Naive thymus-derived CD4-positive, alpha-beta T cell (primary cell): ENCODE data around the gene FOXC2. TPM values are rescaled to one million over a fixed set of nuclear protein-coding genes. Genes with fewer than 3 reads are reported as not detected.

Experiments used
- ATAC-seq: fragments of 150-1000 bp; cut with Tn5 transposase; 2 replicates; pipeline ENCODE4 v1.10.0; 2021; ENCODE audit warnings: mild to moderate bottlenecking, moderate library complexity
- CTCF ChIA-PET: fragments of 350-600 bp; sonication (Branson Sonifier 250); formaldehyde crosslinking; loops from one replicate; lab custom pipeline; 2021; ENCODE audit warnings: antibody characterized with exemption; lab: Charles Lee
- POLR2A ChIA-PET: fragments of 350-600 bp; sonication (Branson Sonifier 250); formaldehyde crosslinking; loops from one replicate; lab custom pipeline; 2021; ENCODE audit warnings: antibody characterized with exemption, inconsistent platforms; lab: Charles Lee
- DNase-seq, 9 donors: peaks; one replicate each; pipeline versions ENCODE4 v3.0.0 to v3.0.0-alpha.2; 2020 to 2022; ENCODE audit warnings: mixed read lengths in 1 of 9
- H3K27ac ChIP-seq: one replicate; pipeline ENCODE4 v1.7.0; 2013; ENCODE audit warnings: mild to moderate bottlenecking, low read depth, low read length, moderate library complexity
- H3K27me3 ChIP-seq, 2 donors: one replicate each; pipeline ENCODE4 v1.7.0; 2013; ENCODE audit warnings: low read length in 2 of 2, mild to moderate bottlenecking in 2 of 2, moderate library complexity in 2 of 2; ENCODE audit not compliant: control insufficient read depth in 2 of 2, insufficient read depth in 2 of 2
- H3K36me3 ChIP-seq, 3 experiments: 1 replicate in 2 of 3; 2 replicates in 1 of 3; pipeline ENCODE4 v1.7.0; 2013; ENCODE audit warnings: low read length in 3 of 3, mild to moderate bottlenecking in 3 of 3, moderate library complexity in 1 of 3; ENCODE audit not compliant: insufficient read depth in 3 of 3, control insufficient read depth in 2 of 3
- H3K4me1 ChIP-seq, 2 donors: one replicate each; pipeline ENCODE4 v1.7.0; 2013; ENCODE audit warnings: low read length in 2 of 2, mild to moderate bottlenecking in 2 of 2, moderate library complexity in 1 of 2; ENCODE audit not compliant: control insufficient read depth in 2 of 2, insufficient read depth in 2 of 2
- H3K4me3 ChIP-seq: 2 replicates; pipeline ENCODE4 v1.7.0; 2013; ENCODE audit warnings: mild to moderate bottlenecking, low read length
- H3K9me3 ChIP-seq, 3 experiments: 1 replicate in 2 of 3; 2 replicates in 1 of 3; pipeline ENCODE4 v1.7.0; 2013; ENCODE audit warnings: low read length in 3 of 3; ENCODE audit not compliant: control insufficient read depth in 2 of 3
- H3K27ac Mint-ChIP-seq, 9 donors: one replicate each; pipeline ENCODE4 v1.8.0; 2020 to 2022; ENCODE audit warnings: mixed read lengths in 9 of 9, mild to moderate bottlenecking in 8 of 9, moderate library complexity in 5 of 9, inconsistent platforms in 2 of 9
- H3K27me3 Mint-ChIP-seq, 5 donors: one replicate each; pipeline ENCODE4 v1.8.0; 2021 to 2022; ENCODE audit warnings: mixed read lengths in 5 of 5, mild to moderate bottlenecking in 1 of 5
- H3K36me3 Mint-ChIP-seq, 5 donors: one replicate each; pipeline ENCODE4 v1.8.0; 2020 to 2022; ENCODE audit warnings: mixed read lengths in 5 of 5, mild to moderate bottlenecking in 3 of 5, inconsistent platforms in 1 of 5
- H3K4me1 Mint-ChIP-seq, 7 donors: one replicate each; pipeline ENCODE4 v1.8.0; 2020 to 2022; ENCODE audit warnings: mixed read lengths in 7 of 7, mild to moderate bottlenecking in 3 of 7, inconsistent platforms in 1 of 7
- H3K4me3 Mint-ChIP-seq, 10 donors: one replicate each; pipeline ENCODE4 v1.8.0; 2020 to 2022; ENCODE audit warnings: mild to moderate bottlenecking in 10 of 10, mixed read lengths in 10 of 10, moderate library complexity in 6 of 10, inconsistent platforms in 2 of 10
- H3K9me3 Mint-ChIP-seq, 11 donors: one replicate each; pipeline ENCODE4 v1.8.0; 2020 to 2022; ENCODE audit warnings: mixed read lengths in 11 of 11, mild to moderate bottlenecking in 4 of 11, inconsistent platforms in 1 of 11, moderate library complexity in 1 of 11
- intact Hi-C, 2 donors: fragments of 100-400 bp; cut with micrococcal nuclease; formaldehyde crosslinking; loops; one replicate each; pipeline ENCODE4 v1.15.1; 2023
- polyA plus RNA-seq, 2 donors: library from polyadenylated mRNA; unstranded; fragments of 300-500 nt; fragmentation: Illumina TruSeq; gene quantifications; one replicate each; pipeline ENCODE4 v1.2.3, GENCODE V29; 2021
- total RNA-seq, 6 experiments: library from RNA in 5 of 6; stranded (reverse) in 5 of 6; gene quantifications; 1 replicate in 5 of 6; 2 replicates in 1 of 6; pipeline ENCODE4 v1.2.3 and lab custom pipeline; 2021 to 2026

Gene FOXC2
- total and polyA plus RNA-seq, 7 experiments from 2014 or later: not detected

- no peak overlapping the region for H3K4me3 ChIP-seq
- H3K27ac ChIP-seq: no peak overlapping the region
- no peaks in the 10 kb centered on the region for H3K4me1 ChIP-seq
- ChIA-PET POLR2A (no interaction called here), CTCF (no interaction called here)
- peaks cover 0 to 32% (median 5%) of the 10 kb centered on the region in 3 experiments for H3K36me3 ChIP-seq
- DNase-seq (no peak), ATAC-seq (no peak)
- no peaks in the 10 kb centered on the region for H3K9me3 ChIP-seq
- H3K36me3 Mint-ChIP-seq: peaks cover 0 to 35% (median 8%) of the 10 kb centered on the region in 5 donors
- H3K4me1 Mint-ChIP-seq: no peaks in the 10 kb centered on the region
- intact Hi-C loops: no loop called here
- no peak overlapping the region for H3K4me3 Mint-ChIP-seq
- peaks cover 0 to 6% (median 0%) of the 10 kb centered on the region in 11 donors for H3K9me3 Mint-ChIP-seq
- no peaks in the 10 kb centered on the region for H3K27me3 Mint-ChIP-seq
- H3K27ac Mint-ChIP-seq: peak overlapping the region in 1 of 9 donors; percentile 48
- no peaks in the 10 kb centered on the region for H3K27me3 ChIP-seq
Measured at GRCh38 chr16:86531641-86532525, 34.7 kb upstream of the FOXC2 start.

- ATAC-seq (no peak), DNase-seq (no peak)
- ChIA-PET CTCF (no interaction called here), POLR2A (no interaction called here)
- Histone ChIP-seq H3K36me3 (peaks cover 0 to 36% (median 9%) of the 10 kb centered on the region in 3 experiments), H3K27ac (no peak overlapping the region), H3K9me3 (no peaks in the 10 kb centered on the region), H3K27me3 (no peaks in the 10 kb centered on the region), H3K4me1 (no peaks in the 10 kb centered on the region), H3K4me3 (no peak overlapping the region)
- Mint-ChIP-seq H3K4me1 (no peaks in the 10 kb centered on the region), H3K27ac (peak overlapping the region in 1 of 9 donors; percentile 48), H3K36me3 (peaks cover 0 to 39% (median 8%) of the 10 kb centered on the region in 5 donors), H3K9me3 (peaks cover 0 to 4% (median 0%) of the 10 kb centered on the region in 11 donors), H3K27me3 (no peaks in the 10 kb centered on the region), H3K4me3 (no peak overlapping the region)
- intact Hi-C loops: no loop called here
Measured at GRCh38 chr16:86532526-86532815, 34.2 kb upstream of the FOXC2 start.

- no peak overlapping the region for H3K27ac ChIP-seq
- no peak overlapping the region for H3K4me3 Mint-ChIP-seq
- intact Hi-C loops: no loop called here
- no peaks in the 10 kb centered on the region for H3K27me3 Mint-ChIP-seq
- H3K27me3 ChIP-seq: no peaks in the 10 kb centered on the region
- no peak overlapping the region for H3K4me3 ChIP-seq
- H3K9me3 Mint-ChIP-seq: peaks cover 0 to 2% (median 0%) of the 10 kb centered on the region in 11 donors
- ATAC-seq (no peak), DNase-seq (no peak)
- H3K36me3 Mint-ChIP-seq: peaks cover 0 to 38% (median 8%) of the 10 kb centered on the region in 5 donors
- H3K27ac Mint-ChIP-seq: no peak overlapping the region
- H3K4me1 ChIP-seq: no peaks in the 10 kb centered on the region
- ChIA-PET POLR2A (no interaction called here), CTCF (interaction anchor here (0.5 kb wide), 1 partner anchor 1682 kb away, joined by 3 read pairs; no protein-coding TSS in a partner anchor)
- H3K9me3 ChIP-seq: no peaks in the 10 kb centered on the region
- no peaks in the 10 kb centered on the region for H3K4me1 Mint-ChIP-seq
- peaks cover 0 to 42% (median 13%) of the 10 kb centered on the region in 3 experiments for H3K36me3 ChIP-seq
Measured at GRCh38 chr16:86533076-86533475, 33.6 kb upstream of the FOXC2 start.

GRCh38 chr16:86533767-86534351 lies 32.8 kb upstream of the FOXC2 start:
- Mint-ChIP-seq H3K4me3 (no peak overlapping the region), H3K27ac (no peak overlapping the region), H3K9me3 (peaks cover 0 to 2% (median 0%) of the 10 kb centered on the region in 11 donors), H3K36me3 (peaks cover 0 to 41% (median 8%) of the 10 kb centered on the region in 5 donors), H3K27me3 (no peaks in the 10 kb centered on the region), H3K4me1 (no peaks in the 10 kb centered on the region)
- Histone ChIP-seq H3K27ac (no peak overlapping the region), H3K4me3 (no peak overlapping the region), H3K36me3 (peaks cover 0 to 50% (median 13%) of the 10 kb centered on the region in 3 experiments), H3K27me3 (no peaks in the 10 kb centered on the region), H3K4me1 (no peaks in the 10 kb centered on the region), H3K9me3 (no peaks in the 10 kb centered on the region)
- no peak for DNase-seq
- ATAC-seq: no peak
- intact Hi-C loops: no loop called here
- ChIA-PET CTCF (no interaction called here), POLR2A (no interaction called here)

GRCh38 chr16:86534779-86535615 lies 31.6 kb upstream of the FOXC2 start:
- no peaks in the 10 kb centered on the region for H3K27me3 Mint-ChIP-seq
- Histone ChIP-seq H3K36me3 (peaks cover 7 to 61% (median 13%) of the 10 kb centered on the region in 3 experiments), H3K4me1 (no peaks in the 10 kb centered on the region), H3K4me3 (no peak overlapping the region), H3K27me3 (no peaks in the 10 kb centered on the region), H3K27ac (no peak overlapping the region), H3K9me3 (no peaks in the 10 kb centered on the region)
- DNase-seq (no peak), ATAC-seq (no peak)
- no peak overlapping the region for H3K27ac Mint-ChIP-seq
- intact Hi-C loops: no loop called here
- CTCF ChIA-PET: no interaction called here
- POLR2A ChIA-PET: no interaction called here
- no peaks in the 10 kb centered on the region for H3K9me3 Mint-ChIP-seq
- H3K4me1 Mint-ChIP-seq: no peaks in the 10 kb centered on the region
- peaks cover 2 to 43% (median 15%) of the 10 kb centered on the region in 5 donors for H3K36me3 Mint-ChIP-seq
- H3K4me3 Mint-ChIP-seq: no peak overlapping the region

- no peak for DNase-seq
- ChIA-PET POLR2A (no interaction called here), CTCF (no interaction called here)
- H3K9me3 ChIP-seq: no peaks in the 10 kb centered on the region
- peaks cover 10 to 67% (median 16%) of the 10 kb centered on the region in 3 experiments for H3K36me3 ChIP-seq
- Mint-ChIP-seq H3K4me1 (no peaks in the 10 kb centered on the region), H3K36me3 (peaks cover 2 to 52% (median 19%) of the 10 kb centered on the region in 5 donors), H3K9me3 (no peaks in the 10 kb centered on the region), H3K27ac (no peak overlapping the region), H3K4me3 (no peak overlapping the region), H3K27me3 (no peaks in the 10 kb centered on the region)
- H3K4me3 ChIP-seq: no peak overlapping the region
- intact Hi-C loops: no loop called here
- no peaks in the 10 kb centered on the region for H3K27me3 ChIP-seq
- no peak overlapping the region for H3K27ac ChIP-seq
- ATAC-seq: no peak
- H3K4me1 ChIP-seq: no peaks in the 10 kb centered on the region
Measured at GRCh38 chr16:86536621-86537020, 30.0 kb upstream of the FOXC2 start.
